ENCODE data around the gene TMPRSS12. TPM values are rescaled to one million over a fixed set of nuclear protein-coding genes. Genes with fewer than 3 reads are reported as not detected.
"Not testable (repeated sequence)": the region's sequence is repeated elsewhere in the genome, so short reads cannot be mapped to it uniquely, and the experiment has no call there.

TMPRSS12 gene
- total RNA-seq, 2 donors from 2014 or later, result not detected

GRCh38 chr12:50887191-50887590, 44.5 kb downstream of the TMPRSS12 start:
- no peaks in the 10 kb centered on the region for H3K9me3 ChIP-seq (ENCODE audit: control insufficient read depth, low read length, poor library complexity, severe bottlenecking)
- no peak overlapping the region for H3K4me3 Mint-ChIP-seq
- peaks cover under 1% of the 10 kb centered on the region for H3K36me3 Mint-ChIP-seq (ENCODE audit: low read depth)
- H3K27me3 Mint-ChIP-seq, result peaks cover 6% of the 10 kb centered on the region
- no peaks in the 10 kb centered on the region for H3K4me1 Mint-ChIP-seq
- ATAC-seq (no peak), DNase-seq (no peak)
- no peak overlapping the region for H3K27ac Mint-ChIP-seq

- H3K4me1 Mint-ChIP-seq, result no peaks in the 10 kb centered on the region
- H3K36me3 Mint-ChIP-seq (ENCODE audit: low read depth), result no peaks in the 10 kb centered on the region
- ATAC-seq (no peak), DNase-seq (no peak)
- H3K4me3 Mint-ChIP-seq, result no peak overlapping the region
- H3K9me3 ChIP-seq (ENCODE audit: control insufficient read depth, low read length, poor library complexity, severe bottlenecking), result no peaks in the 10 kb centered on the region
- no peak overlapping the region for H3K27ac Mint-ChIP-seq
- H3K27me3 Mint-ChIP-seq, result peaks cover 6% of the 10 kb centered on the region
Measured at GRCh38 chr12:50888666-50889065, 45.9 kb downstream of the TMPRSS12 start.

- Mint-ChIP-seq H3K4me1 (no peaks in the 10 kb centered on the region), H3K27me3 (peaks cover 6% of the 10 kb centered on the region), H3K27ac (no peak overlapping the region), H3K36me3 (ENCODE audit: low read depth) (no peaks in the 10 kb centered on the region), H3K4me3 (no peak overlapping the region)
- DNase-seq (no peak), ATAC-seq (no peak)
- no peaks in the 10 kb centered on the region for H3K9me3 ChIP-seq (ENCODE audit: control insufficient read depth, low read length, poor library complexity, severe bottlenecking)
Measured at GRCh38 chr12:50894241-50894640, 51.5 kb downstream of the TMPRSS12 start.

- H3K9me3 ChIP-seq (ENCODE audit: control insufficient read depth, low read length, poor library complexity, severe bottlenecking), result no peaks in the 10 kb centered on the region
- H3K27me3 Mint-ChIP-seq, result no peaks in the 10 kb centered on the region
- no peak overlapping the region for H3K4me3 Mint-ChIP-seq
- no peak overlapping the region for H3K27ac Mint-ChIP-seq
- H3K4me1 Mint-ChIP-seq, result no peaks in the 10 kb centered on the region
- no peaks in the 10 kb centered on the region for H3K36me3 Mint-ChIP-seq (ENCODE audit: low read depth)
- ATAC-seq, result no peak
- no peak for DNase-seq
Measured at GRCh38 chr12:50901685-50902113, 59.0 kb downstream of the TMPRSS12 start.

- H3K4me3 Mint-ChIP-seq; ATAC-seq; H3K36me3 Mint-ChIP-seq (ENCODE audit: low read depth); DNase-seq; H3K27ac Mint-ChIP-seq; H3K27me3 Mint-ChIP-seq; H3K9me3 ChIP-seq (ENCODE audit: control insufficient read depth, low read length, poor library complexity, severe bottlenecking); H3K4me1 Mint-ChIP-seq: not testable (repeated sequence)
Measured at GRCh38 chr12:50908479-50908878, 65.8 kb downstream of the TMPRSS12 start.

GRCh38 chr12:50912361-50912760, 69.6 kb downstream of the TMPRSS12 start:
- ATAC-seq, result not testable (repeated sequence)

GRCh38 chr12:50913224-50913623, 70.5 kb downstream of the TMPRSS12 start:
- no peaks in the 10 kb centered on the region for H3K9me3 ChIP-seq (ENCODE audit: control insufficient read depth, low read length, poor library complexity, severe bottlenecking)
- Mint-ChIP-seq H3K4me3 (no peak overlapping the region), H3K27ac (no peak overlapping the region), H3K36me3 (ENCODE audit: low read depth) (no peaks in the 10 kb centered on the region), H3K27me3 (peaks cover 8% of the 10 kb centered on the region), H3K4me1 (no peaks in the 10 kb centered on the region)
- no peak for DNase-seq
- ATAC-seq, result no peak

More at GRCh38 chr12:50912361-50912760, 69.6 kb downstream of the TMPRSS12 start:
- not testable (repeated sequence) for H3K9me3 ChIP-seq (ENCODE audit: control insufficient read depth, low read length, poor library complexity, severe bottlenecking); H3K27ac Mint-ChIP-seq; H3K36me3 Mint-ChIP-seq (ENCODE audit: low read depth); H3K4me3 Mint-ChIP-seq; DNase-seq; H3K4me1 Mint-ChIP-seq; H3K27me3 Mint-ChIP-seq

GRCh38 chr12:50914872-50915484, 72.3 kb downstream of the TMPRSS12 start:
- H3K27me3 Mint-ChIP-seq, result no peaks in the 10 kb centered on the region
- H3K4me3 Mint-ChIP-seq, result no peak overlapping the region
- no peak overlapping the region for H3K27ac Mint-ChIP-seq
- no peak for ATAC-seq
- H3K9me3 ChIP-seq (ENCODE audit: control insufficient read depth, low read length, poor library complexity, severe bottlenecking), result no peaks in the 10 kb centered on the region
- no peaks in the 10 kb centered on the region for H3K4me1 Mint-ChIP-seq
- no peaks in the 10 kb centered on the region for H3K36me3 Mint-ChIP-seq (ENCODE audit: low read depth)
- no peak for DNase-seq

- no peak overlapping the region for H3K27ac Mint-ChIP-seq
- H3K36me3 Mint-ChIP-seq (ENCODE audit: low read depth), result no peaks in the 10 kb centered on the region
- DNase-seq (no peak), ATAC-seq (no peak)
- H3K9me3 ChIP-seq (ENCODE audit: control insufficient read depth, low read length, poor library complexity, severe bottlenecking), result no peaks in the 10 kb centered on the region
- no peaks in the 10 kb centered on the region for H3K27me3 Mint-ChIP-seq
- H3K4me3 Mint-ChIP-seq, result no peak overlapping the region
- no peaks in the 10 kb centered on the region for H3K4me1 Mint-ChIP-seq
Measured at GRCh38 chr12:50916292-50916691, 73.6 kb downstream of the TMPRSS12 start.

GRCh38 chr12:50918584-50919316, 76.0 kb downstream of the TMPRSS12 start:
- Mint-ChIP-seq H3K4me3 (no peak overlapping the region), H3K4me1 (peaks cover under 1% of the 10 kb centered on the region), H3K27me3 (no peaks in the 10 kb centered on the region), H3K27ac (no peak overlapping the region), H3K36me3 (ENCODE audit: low read depth) (no peaks in the 10 kb centered on the region)
- H3K9me3 ChIP-seq (ENCODE audit: control insufficient read depth, low read length, poor library complexity, severe bottlenecking), result no peaks in the 10 kb centered on the region
- DNase-seq (no peak), ATAC-seq (no peak)

GRCh38 chr12:50922820-50923219, 80.1 kb downstream of the TMPRSS12 start:
- H3K36me3 Mint-ChIP-seq (ENCODE audit: low read depth), result no peaks in the 10 kb centered on the region
- H3K9me3 ChIP-seq (ENCODE audit: control insufficient read depth, low read length, poor library complexity, severe bottlenecking), result no peaks in the 10 kb centered on the region
- no peak overlapping the region for H3K27ac Mint-ChIP-seq
- ATAC-seq, result no peak
- H3K4me3 Mint-ChIP-seq, result no peak overlapping the region
- H3K27me3 Mint-ChIP-seq, result no peaks in the 10 kb centered on the region
- peaks cover 5% of the 10 kb centered on the region for H3K4me1 Mint-ChIP-seq
- no peak for DNase-seq

- Mint-ChIP-seq H3K27me3 (no peaks in the 10 kb centered on the region), H3K4me1 (peaks cover 5% of the 10 kb centered on the region), H3K4me3 (peak overlapping the region; percentile 50), H3K27ac (peak overlapping the region; percentile 53), H3K36me3 (ENCODE audit: low read depth) (no peaks in the 10 kb centered on the region)
- ATAC-seq (no peak), DNase-seq (no peak)
- H3K9me3 ChIP-seq (ENCODE audit: control insufficient read depth, low read length, poor library complexity, severe bottlenecking), result no peaks in the 10 kb centered on the region
Measured at GRCh38 chr12:50923361-50924130, 80.8 kb downstream of the TMPRSS12 start.

GRCh38 chr12:50924131-50924438, 81.4 kb downstream of the TMPRSS12 start:
- H3K27ac Mint-ChIP-seq, result peak overlapping the region; percentile 53
- no peaks in the 10 kb centered on the region for H3K27me3 Mint-ChIP-seq
- peaks cover 5% of the 10 kb centered on the region for H3K4me1 Mint-ChIP-seq
- ATAC-seq, result peak; percentile 21
- no peaks in the 10 kb centered on the region for H3K36me3 Mint-ChIP-seq (ENCODE audit: low read depth)
- DNase-seq, result no peak
- H3K9me3 ChIP-seq (ENCODE audit: control insufficient read depth, low read length, poor library complexity, severe bottlenecking), result no peaks in the 10 kb centered on the region
- H3K4me3 Mint-ChIP-seq, result peak overlapping the region; percentile 50
